Pancreas (tissue), 10 donors: ENCODE results near the gene ENTPD6. TPM values are rescaled to one million over a fixed set of nuclear protein-coding genes. Genes with fewer than 3 reads are reported as not detected.

Experiments used
- ATAC-seq, 4 donors: fragments of 200-7000 bp; cut with Tn5 transposase; one replicate each; pipeline versions ENCODE4 v1.8.0 to v1.9.1; 2020; ENCODE audit warnings: mild to moderate bottlenecking in 4 of 4, moderate library complexity in 4 of 4
- DNase-seq, 6 donors: peaks; one replicate each; pipeline ENCODE4 v3.0.0-alpha.2; 2020
- FAIRE-seq: peaks from 2 replicates; lab custom pipeline; 2012; peaks lifted over from hg19 to GRCh38; lab: Jason Lieb, UNC
- H3K27ac ChIP-seq, 4 donors: fragments of 200-600 bp; sonication (generic); 1 replicate in 3 of 4; 2 replicates in 1 of 4; pipeline versions ENCODE4 v1.5.0 to v1.8.0; 2020
- H3K27me3 ChIP-seq, 4 donors: fragments of 200-600 bp; one replicate each; pipeline ENCODE4 v1.8.0; 2021
- H3K36me3 ChIP-seq, 3 donors: fragments of 200-600 bp; sonication (generic) in 1 of 3; one replicate each; pipeline versions ENCODE4 v1.5.0 to v1.8.0; 2020 to 2021
- H3K4me1 ChIP-seq, 3 donors: fragments of 200-600 bp; one replicate each; pipeline ENCODE4 v1.8.0; 2021
- H3K4me3 ChIP-seq, 4 donors: fragments of 200-600 bp; sonication (generic) in 2 of 4; one replicate each; pipeline versions ENCODE4 v1.5.0 to v1.8.0; 2020 to 2021
- H3K9me3 ChIP-seq, 4 donors: fragments of 200-600 bp; one replicate each; pipeline ENCODE4 v1.8.0; 2021
- WGBS, 2 donors: extraction: QIAGEN DNeasy Blood & Tissue Kit; methylation state at CpG; one replicate each; pipeline ENCODE4 v1.1.7; 2013; 5-methylcytosine and 5-hydroxymethylcytosine counted together
- intact Hi-C, 3 donors: fragments of 100-400 bp; cut with DNase I; formaldehyde crosslinking; loops; one replicate each; pipeline versions ENCODE4 v1.11.1 to v1.14.2; 2022
- polyA plus RNA-seq, 2 donors: library from polyadenylated mRNA; stranded (reverse); fragments of 200-250 nt; gene quantifications; one replicate each; pipeline ENCODE4 v1.2.3, GENCODE V29; 2013
- total RNA-seq, 6 donors: library from RNA; stranded (reverse); fragmentation: NEBNext Ultra II Directional in 4 of 6; extraction: Animal tissue kit (Norgen Biotek cat#: 25700) in 4 of 6; gene quantifications; one replicate each; pipeline versions ENCODE4 v1.2.1 to v1.2.4, GENCODE V29; 2021 to 2023
- TF ChIP-seq, protein P1 (sequence below), 4 donors: fragments of 200-600 bp; sonication (generic) in 3 of 4; IDR thresholded peaks; one replicate each; pipeline versions ENCODE4 v1.5.0 to v1.8.0; 2021; ENCODE audit warnings: antibody characterized with exemption in 4 of 4
- donor health status: healthy with polysubstance abuse.
- donor health status: DM: no; HTN: no; CAD: no; lungs with moderate emphysema.
- donor health status: DM: no; HTN: no; CAD: no.
- donor health status: control.
- donor health status: control.
- donor health status: Bipolar disorder and iron deficiency.
- donor health status: DM: yes; HTN: yes; CAD: no.
- donor health status: DM: no; HTN: no; CAD: no.
- donor health status: DM: no; HTN: no; CAD: no.
- donor health status: DM: yes; HTN: yes; CAD: no.

ENTPD6 gene
- total and polyA plus RNA-seq, 8 donors = 31.4 to 99.3 (median 44.7) TPM

DNA sequence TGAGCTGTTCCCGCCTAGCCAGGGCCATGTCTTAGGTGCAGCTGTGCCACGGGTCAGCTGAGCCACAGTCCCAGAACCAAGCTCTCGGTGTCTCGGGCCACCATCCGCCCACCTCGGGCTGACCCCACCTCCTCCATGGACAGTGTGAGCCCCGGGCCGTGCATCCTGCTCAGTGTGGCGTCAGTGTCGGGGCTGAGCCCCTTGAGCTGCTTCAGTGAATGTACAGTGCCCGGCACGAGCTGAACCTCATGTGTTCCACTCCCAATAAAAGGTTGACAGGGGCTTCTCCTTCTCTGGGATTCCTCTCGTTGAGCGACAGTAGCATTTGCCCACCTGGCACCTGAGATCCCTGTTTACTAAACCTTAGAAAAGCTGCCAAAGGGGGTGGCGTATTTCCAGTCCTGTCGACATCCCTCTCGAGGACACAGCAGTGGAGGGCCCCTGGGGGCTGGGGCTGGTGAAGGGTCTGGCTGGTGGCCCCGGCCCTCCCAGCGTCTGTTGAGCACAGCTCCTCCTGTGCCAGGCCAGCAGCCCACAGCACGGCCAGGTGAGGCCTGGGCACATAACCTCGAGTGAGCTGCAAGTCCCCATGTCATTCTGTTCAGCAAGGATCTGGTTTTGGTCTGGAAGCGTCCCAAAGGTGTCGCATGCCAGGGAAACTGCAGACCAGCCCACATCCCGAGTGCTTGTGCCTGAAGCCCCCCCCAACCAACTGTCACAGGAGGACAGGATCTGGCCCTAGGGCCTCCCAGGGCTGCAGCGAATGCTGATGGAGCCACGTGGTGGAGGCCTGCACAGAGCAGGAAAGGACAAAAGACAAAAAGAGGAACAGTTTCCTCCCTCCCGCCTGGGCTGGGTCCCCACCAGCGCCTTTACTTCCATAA is 31.2 kb downstream of the ENTPD6 start:
- H3K4me3 ChIP-seq = no peak overlapping the region
- FAIRE-seq = no peak
- TF ChIP-seq, protein P1, sequence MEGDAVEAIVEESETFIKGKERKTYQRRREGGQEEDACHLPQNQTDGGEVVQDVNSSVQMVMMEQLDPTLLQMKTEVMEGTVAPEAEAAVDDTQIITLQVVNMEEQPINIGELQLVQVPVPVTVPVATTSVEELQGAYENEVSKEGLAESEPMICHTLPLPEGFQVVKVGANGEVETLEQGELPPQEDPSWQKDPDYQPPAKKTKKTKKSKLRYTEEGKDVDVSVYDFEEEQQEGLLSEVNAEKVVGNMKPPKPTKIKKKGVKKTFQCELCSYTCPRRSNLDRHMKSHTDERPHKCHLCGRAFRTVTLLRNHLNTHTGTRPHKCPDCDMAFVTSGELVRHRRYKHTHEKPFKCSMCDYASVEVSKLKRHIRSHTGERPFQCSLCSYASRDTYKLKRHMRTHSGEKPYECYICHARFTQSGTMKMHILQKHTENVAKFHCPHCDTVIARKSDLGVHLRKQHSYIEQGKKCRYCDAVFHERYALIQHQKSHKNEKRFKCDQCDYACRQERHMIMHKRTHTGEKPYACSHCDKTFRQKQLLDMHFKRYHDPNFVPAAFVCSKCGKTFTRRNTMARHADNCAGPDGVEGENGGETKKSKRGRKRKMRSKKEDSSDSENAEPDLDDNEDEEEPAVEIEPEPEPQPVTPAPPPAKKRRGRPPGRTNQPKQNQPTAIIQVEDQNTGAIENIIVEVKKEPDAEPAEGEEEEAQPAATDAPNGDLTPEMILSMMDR (IDR thresholded peaks at IDR 0.05) = no peak
- peaks cover 0 to 2% (median 0%) of the 10 kb centered on the region in 3 donors for H3K36me3 ChIP-seq
- H3K9me3 ChIP-seq = no peaks in the 10 kb centered on the region
- WGBS, 2 donors = 74 to 75% methylated on average over 28 of the region's 28 CpGs
- intact Hi-C loops = no loop called here
- no peaks in the 10 kb centered on the region for H3K27me3 ChIP-seq
- H3K27ac ChIP-seq = peak overlapping the region; percentile 44 to 71 (median 58)
- peaks cover 0 to 14% (median 12%) of the 10 kb centered on the region in 3 donors for H3K4me1 ChIP-seq
- ATAC-seq = peak; percentile 54 to 70 (median 58)
- peak in 3 of 6 donors; percentile 29 to 66 (median 55) for DNase-seq

DNA sequence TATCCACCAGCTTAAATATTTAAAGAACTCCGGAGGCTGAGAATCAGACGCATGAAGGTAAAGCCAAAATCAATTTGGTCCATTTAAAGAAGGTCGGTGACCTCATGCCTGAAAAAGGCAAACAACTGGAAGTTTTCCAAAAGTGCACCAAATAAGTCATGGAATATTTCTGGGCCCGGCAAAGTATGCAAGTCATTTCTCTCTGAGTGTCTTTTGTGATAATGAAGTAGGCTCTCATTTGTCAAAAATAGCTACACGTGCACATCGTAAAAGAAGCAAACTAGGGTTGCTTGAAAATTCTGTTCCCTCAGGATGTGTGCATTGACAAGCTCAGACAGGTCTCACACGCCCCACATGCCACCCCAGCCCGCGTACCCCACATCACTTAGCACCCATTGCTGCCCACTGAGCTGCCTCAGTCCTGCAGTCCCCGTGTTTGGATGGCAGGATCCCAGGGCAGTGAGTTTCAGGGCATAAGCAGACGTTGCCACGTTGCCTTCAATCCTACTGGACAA is 31.9 kb downstream of the ENTPD6 start:
- intact Hi-C loops = no loop called here
- H3K27me3 ChIP-seq = no peaks in the 10 kb centered on the region
- 44 to 46% methylated on average over 12 of the region's 12 CpGs for WGBS, 2 donors
- peaks cover under 1 to 14% (median 12%) of the 10 kb centered on the region in 3 donors for H3K4me1 ChIP-seq
- DNase-seq (no peak), ATAC-seq (peak; percentile 41 to 68 (median 61)), FAIRE-seq (no peak)
- no peak overlapping the region for H3K4me3 ChIP-seq
- H3K27ac ChIP-seq = peak overlapping the region; percentile 26 to 71 (median 58)
- TF ChIP-seq, protein P1 (IDR thresholded peaks at IDR 0.05) = no peak
- H3K9me3 ChIP-seq = no peaks in the 10 kb centered on the region
- no peaks in the 10 kb centered on the region for H3K36me3 ChIP-seq

DNA sequence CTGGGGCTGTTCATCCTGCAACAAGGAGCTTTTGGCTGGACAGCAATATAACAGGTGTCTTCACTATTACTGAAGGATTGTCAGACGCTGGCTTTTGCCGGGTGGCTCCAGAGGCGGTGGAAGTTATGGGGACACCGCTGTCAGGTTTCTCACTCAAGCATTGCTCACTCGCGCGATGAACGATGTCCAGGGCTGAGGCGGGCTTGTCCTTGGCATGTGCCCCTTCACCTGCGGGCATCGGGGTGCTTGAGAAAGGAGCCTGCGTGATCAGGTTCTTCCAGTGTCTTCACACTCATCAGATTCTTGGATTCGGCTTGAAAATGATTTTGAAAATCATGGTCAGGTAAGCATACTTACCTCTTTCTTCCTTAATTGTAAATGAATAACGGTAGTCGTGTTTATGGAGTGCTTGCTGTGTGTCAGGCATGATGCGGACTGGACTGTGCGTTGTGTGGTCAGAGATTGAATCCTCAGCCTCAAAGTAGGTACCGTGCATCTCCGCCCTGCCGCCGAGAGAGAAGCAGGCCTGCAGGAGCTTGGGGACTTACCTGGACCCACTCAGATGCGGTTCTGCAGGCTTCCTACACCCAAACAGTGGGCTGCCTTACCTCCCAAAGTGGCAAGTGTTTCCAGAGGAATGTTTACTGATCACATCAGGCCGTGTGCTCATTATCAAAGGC is 34.1 kb downstream of the ENTPD6 start:
- Histone ChIP-seq H3K4me3 (no peak overlapping the region), H3K4me1 (peaks cover 9 to 26% (median 24%) of the 10 kb centered on the region in 3 donors), H3K27ac (peak overlapping the region in 3 of 4 donors; percentile 28 to 66 (median 42)), H3K36me3 (no peaks in the 10 kb centered on the region), H3K9me3 (no peaks in the 10 kb centered on the region), H3K27me3 (no peaks in the 10 kb centered on the region)
- intact Hi-C loops = no loop called here
- no peak for FAIRE-seq
- 75 to 78% methylated on average over 23 of the region's 23 CpGs for WGBS, 2 donors
- no peak for ATAC-seq
- TF ChIP-seq, protein P1 (IDR thresholded peaks at IDR 0.05) = no peak
- DNase-seq = no peak

DNA sequence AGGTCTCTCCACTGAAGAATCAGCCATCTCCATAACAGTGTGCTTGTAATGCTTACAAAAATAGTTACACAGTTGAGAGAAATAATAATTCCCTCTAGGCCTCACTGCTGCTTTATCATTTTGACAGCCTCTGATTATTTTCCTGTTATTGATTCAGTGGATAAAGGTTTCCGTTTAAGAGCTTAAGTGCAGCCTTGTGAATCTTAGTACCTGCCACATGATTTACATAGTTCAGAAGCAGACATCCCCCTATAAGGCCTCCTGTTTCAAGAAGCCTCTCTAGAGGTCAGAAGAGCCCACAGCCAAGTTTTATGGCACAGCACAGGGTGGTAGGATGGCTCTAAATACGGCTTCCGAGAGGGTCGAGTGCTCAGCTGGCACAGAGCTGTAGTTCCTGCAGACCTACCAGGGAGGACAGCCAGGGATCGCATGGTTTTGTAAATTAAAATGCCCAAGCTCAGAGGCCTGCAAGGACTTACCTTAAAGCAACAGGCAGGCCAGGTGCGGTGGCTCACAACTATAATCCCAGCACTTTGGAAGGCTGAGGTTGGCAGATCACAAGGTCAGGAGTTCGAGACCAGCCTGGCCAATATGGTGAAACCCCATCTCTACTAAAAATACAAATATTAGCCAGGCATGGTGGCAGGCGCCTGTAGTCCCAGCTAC is 34.8 kb downstream of the ENTPD6 start:
- peak overlapping the region in 3 of 4 donors; percentile 42 to 66 (median 50) for H3K27ac ChIP-seq
- TF ChIP-seq, protein P1 (IDR thresholded peaks at IDR 0.05) = no peak
- H3K36me3 ChIP-seq = no peaks in the 10 kb centered on the region
- peaks cover 9 to 26% (median 24%) of the 10 kb centered on the region in 3 donors for H3K4me1 ChIP-seq
- WGBS, 2 donors = 53 to 60% methylated on average over 8 of the region's 8 CpGs
- ATAC-seq = peak in 2 of 4 donors; percentile 2 to 24
- H3K9me3 ChIP-seq = no peaks in the 10 kb centered on the region
- no peaks in the 10 kb centered on the region for H3K27me3 ChIP-seq
- no peak for FAIRE-seq
- intact Hi-C loops = no loop called here
- H3K4me3 ChIP-seq = no peak overlapping the region
- DNase-seq = no peak
